Hepatocyte (in vitro differentiated cells): ENCODE measurements around the gene EARS2.

Source experiments
- CTCF ChIP-seq: fragments of 200-600 bp; sonication (generic); IDR thresholded peaks from 2 replicates; pipeline ENCODE4 v1.5.1; 2016; ENCODE audit warnings: antibody characterized with exemption, mild to moderate bottlenecking; ENCODE audit not compliant: poor library complexity
- EZH2 ChIP-seq: fragments of 200-600 bp; sonication (generic); IDR thresholded peaks from 2 replicates; pipeline ENCODE4 v1.6.1; 2016; ENCODE audit warnings: antibody characterized with exemption, mild to moderate bottlenecking, borderline replicate concordance
- EZH2phosphoT487 ChIP-seq: fragments of 200-600 bp; sonication (generic); IDR thresholded peaks from one replicate; pipeline ENCODE4 v1.6.1; 2018; ENCODE audit warnings: antibody characterized with exemption, mild to moderate bottlenecking, low read depth, moderate library complexity; ENCODE audit not compliant: unreplicated experiment, severe bottlenecking

GRCh38 chr16:23498863-23499262, 58.3 kb downstream of the EARS2 start:
- no peak for TF ChIP-seq CTCF
- TF ChIP-seq EZH2, result no peak
- no peak for TF ChIP-seq EZH2phosphoT487
